Measurements from ENCODE around the gene UGGT1.

Gene UGGT1

DNA sequence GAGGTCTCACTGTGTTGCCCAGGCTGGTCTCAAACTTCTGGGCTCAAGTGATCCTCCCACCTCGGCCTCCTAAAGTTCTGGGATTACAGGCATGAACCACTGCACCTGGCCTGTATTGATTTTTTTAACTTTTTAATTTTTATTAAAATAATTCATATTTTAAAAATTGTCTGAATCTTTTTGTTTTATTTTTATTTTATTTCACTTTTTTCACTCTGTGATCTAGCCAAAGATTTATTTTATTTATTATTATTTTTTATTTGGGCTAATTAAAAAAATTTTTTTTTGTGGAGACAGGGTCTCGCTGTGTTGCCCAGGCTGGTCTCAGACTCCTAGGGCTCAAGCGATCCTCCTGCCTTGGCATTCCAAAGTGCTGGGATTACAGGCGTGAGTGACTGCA lies 14.1 kb downstream of the UGGT1 start:
- no peak overlapping the region for H3K4me3 ChIP-seq (ENCODE audit: control insufficient read depth, low read depth, low read length)
- DNase-seq (ENCODE audit: low read depth), result no peak
- no peak for TF ChIP-seq CTCF (conservative IDR thresholded peaks at IDR 0.05; ENCODE audit: control insufficient read depth, insufficient read depth, low read depth, low read length)

DNA sequence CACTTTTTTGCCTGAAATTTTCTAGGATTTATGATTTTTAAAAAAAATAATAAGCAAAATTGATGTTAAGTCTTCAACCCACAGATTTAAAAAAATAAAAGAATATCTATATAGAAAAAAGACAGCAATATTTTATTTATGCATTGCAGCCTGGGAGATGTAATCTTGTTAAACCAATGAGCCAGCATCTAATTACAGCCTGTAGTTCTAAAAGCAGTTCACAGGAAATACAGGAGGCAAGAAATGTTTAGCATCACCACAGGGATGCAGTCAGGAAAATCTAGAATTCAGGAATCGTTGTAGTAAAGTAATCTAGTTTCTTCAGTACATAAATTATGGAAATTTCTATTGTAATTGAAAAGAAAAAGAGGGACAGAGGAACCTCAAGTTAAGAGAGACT lies 17.2 kb downstream of the UGGT1 start:
- H3K4me3 ChIP-seq (ENCODE audit: control insufficient read depth, low read depth, low read length), result no peak overlapping the region
- TF ChIP-seq CTCF (conservative IDR thresholded peaks at IDR 0.05; ENCODE audit: control insufficient read depth, insufficient read depth, low read depth, low read length), result no peak
- no peak for DNase-seq (ENCODE audit: low read depth)

- no peak for TF ChIP-seq CTCF (conservative IDR thresholded peaks at IDR 0.05; ENCODE audit: control insufficient read depth, insufficient read depth, low read depth, low read length)
- DNase-seq (ENCODE audit: low read depth), result no peak
- H3K4me3 ChIP-seq (ENCODE audit: control insufficient read depth, low read depth, low read length), result no peak overlapping the region
Observed at GRCh38 chr2:128109243-128109642, 18.2 kb downstream of the UGGT1 start.

- DNase-seq (ENCODE audit: low read depth), result no peak
- H3K4me3 ChIP-seq (ENCODE audit: control insufficient read depth, low read depth, low read length), result no peak overlapping the region
- TF ChIP-seq CTCF (conservative IDR thresholded peaks at IDR 0.05; ENCODE audit: control insufficient read depth, insufficient read depth, low read depth, low read length), result no peak
Observed at GRCh38 chr2:128115921-128116623, 25.1 kb downstream of the UGGT1 start.

- no peak overlapping the region for H3K4me3 ChIP-seq (ENCODE audit: control insufficient read depth, low read depth, low read length)
- TF ChIP-seq CTCF (conservative IDR thresholded peaks at IDR 0.05; ENCODE audit: control insufficient read depth, insufficient read depth, low read depth, low read length), result no peak
- peak; percentile 4 for DNase-seq (ENCODE audit: low read depth)
Observed at GRCh38 chr2:128134573-128134972, 43.6 kb downstream of the UGGT1 start.

DNA sequence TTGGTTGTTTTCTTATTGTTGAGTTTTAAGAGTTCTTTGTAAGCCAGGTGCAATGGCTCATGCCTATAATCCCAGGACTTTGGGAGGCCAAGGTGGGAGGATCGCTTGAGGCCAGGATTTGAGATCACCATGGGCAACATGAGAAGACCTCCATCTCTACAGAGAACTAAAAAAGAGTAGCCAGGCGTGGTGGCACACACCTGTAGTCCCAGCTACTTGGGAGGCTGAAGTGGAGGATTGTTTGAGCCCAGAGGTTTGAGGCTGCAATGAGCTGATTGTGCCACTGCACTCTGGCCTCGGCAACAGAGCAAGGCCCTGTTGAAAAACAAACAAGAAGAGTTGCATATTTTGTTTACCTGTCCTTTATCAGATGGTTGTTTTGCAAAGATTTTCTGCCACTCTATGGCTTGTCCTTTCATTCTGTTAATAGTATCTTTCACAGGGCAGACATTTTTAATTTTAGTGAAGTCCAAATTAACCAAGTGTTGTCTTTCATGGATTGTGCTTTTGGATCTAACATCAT lies 46.2 kb downstream of the UGGT1 start:
- no peak for TF ChIP-seq CTCF (conservative IDR thresholded peaks at IDR 0.05; ENCODE audit: control insufficient read depth, insufficient read depth, low read depth, low read length)
- no peak overlapping the region for H3K4me3 ChIP-seq (ENCODE audit: control insufficient read depth, low read depth, low read length)
- DNase-seq (ENCODE audit: low read depth), result no peak
